IMR-90 (cell line): Measurements from ENCODE around the gene SEBOX.

Experiments used
- BHLHE40 ChIP-seq: fragments of 150-350 bp; IDR thresholded peaks from 2 replicates; pipeline ENCODE4 v1.6.1; 2016; ENCODE audit warnings: mild to moderate bottlenecking, low read depth, low read length
- CTCF ChIP-seq: conservative IDR thresholded peaks from 2 replicates; pipeline ENCODE4 v1.5.1; 2012; ENCODE audit warnings: mild to moderate bottlenecking, low read depth, low read length, improper control_type of control experiment

GRCh38 chr17:28364665-28365363, at the start of gene SEBOX:
- TF ChIP-seq CTCF (no peak), BHLHE40 (no peak)
